Measurements from ENCODE around the gene IL22RA1.

The IL22RA1 gene

GRCh38 chr1:24125456-24125855, 17.5 kb downstream of the IL22RA1 start:
- TF ChIP-seq RARB (CRISPR knock-in tag; IDR thresholded peaks at IDR 0.05) (no peak), OSR1 (CRISPR knock-in tag; IDR thresholded peaks at IDR 0.05) (no peak), ZFP3 (CRISPR knock-in tag; IDR thresholded peaks at IDR 0.05) (no peak), ISL1 (CRISPR knock-in tag; IDR thresholded peaks at IDR 0.05) (no peak), ZNF8 (CRISPR knock-in tag; IDR thresholded peaks at IDR 0.05) (no peak), TOX (CRISPR knock-in tag; IDR thresholded peaks at IDR 0.05; ENCODE audit: borderline replicate concordance) (no peak), ZNF565 (CRISPR knock-in tag; conservative IDR thresholded peaks at IDR 0.05; ENCODE audit: low read depth) (no peak), TSHZ2 (CRISPR knock-in tag; IDR thresholded peaks at IDR 0.05) (no peak)
- TF ChIP-seq, protein P1, sequence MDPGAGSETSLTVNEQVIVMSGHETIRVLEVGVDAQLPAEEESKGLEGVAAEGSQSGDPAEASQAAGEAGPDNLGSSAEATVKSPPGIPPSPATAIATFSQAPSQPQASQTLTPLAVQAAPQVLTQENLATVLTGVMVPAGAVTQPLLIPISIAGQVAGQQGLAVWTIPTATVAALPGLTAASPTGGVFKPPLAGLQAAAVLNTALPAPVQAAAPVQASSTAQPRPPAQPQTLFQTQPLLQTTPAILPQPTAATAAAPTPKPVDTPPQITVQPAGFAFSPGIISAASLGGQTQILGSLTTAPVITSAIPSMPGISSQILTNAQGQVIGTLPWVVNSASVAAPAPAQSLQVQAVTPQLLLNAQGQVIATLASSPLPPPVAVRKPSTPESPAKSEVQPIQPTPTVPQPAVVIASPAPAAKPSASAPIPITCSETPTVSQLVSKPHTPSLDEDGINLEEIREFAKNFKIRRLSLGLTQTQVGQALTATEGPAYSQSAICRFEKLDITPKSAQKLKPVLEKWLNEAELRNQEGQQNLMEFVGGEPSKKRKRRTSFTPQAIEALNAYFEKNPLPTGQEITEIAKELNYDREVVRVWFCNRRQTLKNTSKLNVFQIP (CRISPR knock-in tag; IDR thresholded peaks at IDR 0.05; ENCODE audit: borderline replicate concordance, low read depth): no peak
- TF ChIP-seq, protein P2, sequence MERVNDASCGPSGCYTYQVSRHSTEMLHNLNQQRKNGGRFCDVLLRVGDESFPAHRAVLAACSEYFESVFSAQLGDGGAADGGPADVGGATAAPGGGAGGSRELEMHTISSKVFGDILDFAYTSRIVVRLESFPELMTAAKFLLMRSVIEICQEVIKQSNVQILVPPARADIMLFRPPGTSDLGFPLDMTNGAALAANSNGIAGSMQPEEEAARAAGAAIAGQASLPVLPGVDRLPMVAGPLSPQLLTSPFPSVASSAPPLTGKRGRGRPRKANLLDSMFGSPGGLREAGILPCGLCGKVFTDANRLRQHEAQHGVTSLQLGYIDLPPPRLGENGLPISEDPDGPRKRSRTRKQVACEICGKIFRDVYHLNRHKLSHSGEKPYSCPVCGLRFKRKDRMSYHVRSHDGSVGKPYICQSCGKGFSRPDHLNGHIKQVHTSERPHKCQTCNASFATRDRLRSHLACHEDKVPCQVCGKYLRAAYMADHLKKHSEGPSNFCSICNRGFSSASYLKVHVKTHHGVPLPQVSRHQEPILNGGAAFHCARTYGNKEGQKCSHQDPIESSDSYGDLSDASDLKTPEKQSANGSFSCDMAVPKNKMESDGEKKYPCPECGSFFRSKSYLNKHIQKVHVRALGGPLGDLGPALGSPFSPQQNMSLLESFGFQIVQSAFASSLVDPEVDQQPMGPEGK (CRISPR knock-in tag; IDR thresholded peaks at IDR 0.05; ENCODE audit: borderline replicate concordance): no peak

GRCh38 chr1:24124980-24125379, 18.0 kb downstream of the IL22RA1 start:
- no peak for TF ChIP-seq ZNF70 (CRISPR knock-in tag; IDR thresholded peaks at IDR 0.05)
- TF ChIP-seq, protein P2 (CRISPR knock-in tag; IDR thresholded peaks at IDR 0.05; ENCODE audit: borderline replicate concordance): no peak
- no peak for TF ChIP-seq TOX (CRISPR knock-in tag; IDR thresholded peaks at IDR 0.05; ENCODE audit: borderline replicate concordance)
- TF ChIP-seq TCF4 (CRISPR knock-in tag; IDR thresholded peaks at IDR 0.05; ENCODE audit: borderline replicate concordance): no peak
- TF ChIP-seq, protein P3, sequence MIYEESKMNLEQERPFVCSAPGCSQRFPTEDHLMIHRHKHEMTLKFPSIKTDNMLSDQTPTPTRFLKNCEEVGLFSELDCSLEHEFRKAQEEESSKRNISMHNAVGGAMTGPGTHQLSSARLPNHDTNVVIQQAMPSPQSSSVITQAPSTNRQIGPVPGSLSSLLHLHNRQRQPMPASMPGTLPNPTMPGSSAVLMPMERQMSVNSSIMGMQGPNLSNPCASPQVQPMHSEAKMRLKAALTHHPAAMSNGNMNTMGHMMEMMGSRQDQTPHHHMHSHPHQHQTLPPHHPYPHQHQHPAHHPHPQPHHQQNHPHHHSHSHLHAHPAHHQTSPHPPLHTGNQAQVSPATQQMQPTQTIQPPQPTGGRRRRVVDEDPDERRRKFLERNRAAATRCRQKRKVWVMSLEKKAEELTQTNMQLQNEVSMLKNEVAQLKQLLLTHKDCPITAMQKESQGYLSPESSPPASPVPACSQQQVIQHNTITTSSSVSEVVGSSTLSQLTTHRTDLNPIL (CRISPR knock-in tag; IDR thresholded peaks at IDR 0.05; ENCODE audit: low read depth): no peak
- TF ChIP-seq ZFP30 (CRISPR knock-in tag; IDR thresholded peaks at IDR 0.05): no peak
- TF ChIP-seq SNAI2 (CRISPR knock-in tag; IDR thresholded peaks at IDR 0.05): no peak
- no peak for TF ChIP-seq ISL1 (CRISPR knock-in tag; IDR thresholded peaks at IDR 0.05)
- TF ChIP-seq PPARA (CRISPR knock-in tag; IDR thresholded peaks at IDR 0.05; ENCODE audit: borderline replicate concordance): no peak
- no peak for ATAC-seq

More at GRCh38 chr1:24125456-24125855, 17.5 kb downstream of the IL22RA1 start:
- ATAC-seq: no peak

- no peak for ATAC-seq
- TF ChIP-seq TSHZ2 (CRISPR knock-in tag; IDR thresholded peaks at IDR 0.05) (no peak), TCF4 (CRISPR knock-in tag; IDR thresholded peaks at IDR 0.05; ENCODE audit: borderline replicate concordance) (no peak), ZNF70 (CRISPR knock-in tag; IDR thresholded peaks at IDR 0.05) (no peak), CSDC2 (CRISPR knock-in tag; IDR thresholded peaks at IDR 0.05) (no peak), ZFP30 (CRISPR knock-in tag; IDR thresholded peaks at IDR 0.05) (no peak), ZC3H10 (CRISPR knock-in tag; IDR thresholded peaks at IDR 0.05) (no peak), ARNTL (CRISPR knock-in tag; IDR thresholded peaks at IDR 0.05; ENCODE audit: borderline replicate concordance, low read depth) (no peak), BACH2 (CRISPR knock-in tag; IDR thresholded peaks at IDR 0.05; ENCODE audit: borderline replicate concordance) (no peak)
- TF ChIP-seq, protein P2 (CRISPR knock-in tag; IDR thresholded peaks at IDR 0.05; ENCODE audit: borderline replicate concordance): no peak
- TF ChIP-seq, protein P1 (CRISPR knock-in tag; IDR thresholded peaks at IDR 0.05; ENCODE audit: borderline replicate concordance, low read depth): no peak
Observed at GRCh38 chr1:24123611-24124010, 19.3 kb downstream of the IL22RA1 start.

Measured in SK-N-SH treated with all-trans-retinoic acid at 6 μM for 48 hours (cell line).